ENCODE data around the gene DCST1.

Gene DCST1

DNA sequence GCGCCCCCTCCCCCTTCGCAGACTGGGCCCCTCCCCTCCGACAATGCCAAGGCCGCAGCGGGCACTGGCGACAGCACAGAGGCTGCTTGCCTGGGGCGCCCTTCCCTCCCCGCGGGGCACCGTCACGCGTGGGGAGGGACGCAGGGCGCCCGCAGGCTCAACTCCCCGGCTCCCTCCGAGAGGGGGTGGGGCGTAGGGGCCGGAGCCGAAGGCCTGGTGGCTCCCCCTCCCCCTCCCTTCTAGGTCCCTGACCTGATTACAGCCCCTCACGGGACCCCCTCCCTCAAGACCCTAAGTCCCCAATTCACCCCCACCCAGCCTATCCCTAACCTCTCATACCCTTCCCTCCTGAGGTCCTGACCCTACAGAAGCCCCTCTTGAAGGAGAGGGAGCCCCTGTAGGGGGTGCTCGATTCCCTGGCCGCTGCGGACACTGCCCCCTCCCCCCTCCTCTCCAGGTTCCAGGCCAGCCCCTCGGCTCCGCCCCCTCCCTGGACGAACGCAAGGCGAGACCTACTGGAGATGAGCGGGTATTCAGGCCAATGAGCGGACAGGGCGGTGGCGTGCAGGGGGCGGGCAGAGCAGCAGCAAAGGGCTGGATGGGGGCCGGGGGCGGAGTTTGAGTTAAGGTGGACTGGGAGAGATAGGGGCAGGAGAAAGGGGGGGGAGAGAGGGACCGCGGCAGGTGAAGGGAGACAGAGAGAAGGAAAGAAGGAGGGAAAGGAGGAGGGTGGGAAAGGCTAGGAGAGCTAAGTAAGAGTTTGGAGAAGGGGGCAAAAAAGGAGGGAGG is 31.8 kb upstream of the DCST1 start:
- DNase-seq (ENCODE audit: low read depth), result peak; percentile 96

DNA sequence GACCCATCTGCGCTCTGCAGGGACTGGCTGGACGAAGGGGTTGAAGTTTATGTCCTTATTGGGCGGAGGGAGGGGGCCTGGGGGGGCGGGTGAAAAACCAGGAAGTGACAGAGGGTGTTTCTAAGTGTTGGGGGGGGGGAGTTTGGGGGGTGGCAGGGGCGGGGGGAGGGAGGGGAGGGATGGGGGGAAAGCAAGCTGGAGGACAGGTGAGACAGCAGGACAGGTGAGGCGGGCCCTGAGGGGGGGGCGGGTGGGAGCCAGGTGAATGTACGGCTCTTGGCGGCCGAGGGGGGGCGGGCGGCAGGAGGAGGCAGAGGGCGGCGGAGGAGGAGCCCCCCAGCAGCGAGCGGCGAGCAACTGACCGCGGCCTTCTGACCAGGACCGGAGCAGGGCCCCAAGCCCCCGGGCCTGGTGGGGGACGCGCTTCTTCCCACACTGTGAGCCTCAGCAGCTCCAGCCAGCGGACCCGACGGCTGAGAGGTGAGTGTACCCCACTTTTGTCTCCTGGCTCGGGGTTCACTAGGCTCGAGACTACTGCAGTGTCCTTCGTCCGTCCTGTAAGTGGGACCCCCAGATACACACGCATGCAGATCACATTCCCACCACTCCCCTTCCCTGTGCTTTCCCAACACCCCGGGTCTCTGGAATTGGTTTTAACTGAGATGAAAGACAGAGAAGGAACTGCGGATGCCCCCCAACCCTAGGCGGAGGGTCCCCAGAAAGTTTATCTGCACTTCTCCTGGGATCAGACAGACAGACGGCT is 31.0 kb upstream of the DCST1 start, which contains the start of gene ZBTB7B:
TSS of gene ZBTB7B (plus strand) at position 339 of the 763 bp plus-strand sequence. CDS start 11,859 bp downstream, outside the sequence.
- DNase-seq (ENCODE audit: low read depth), result no peak

DNA sequence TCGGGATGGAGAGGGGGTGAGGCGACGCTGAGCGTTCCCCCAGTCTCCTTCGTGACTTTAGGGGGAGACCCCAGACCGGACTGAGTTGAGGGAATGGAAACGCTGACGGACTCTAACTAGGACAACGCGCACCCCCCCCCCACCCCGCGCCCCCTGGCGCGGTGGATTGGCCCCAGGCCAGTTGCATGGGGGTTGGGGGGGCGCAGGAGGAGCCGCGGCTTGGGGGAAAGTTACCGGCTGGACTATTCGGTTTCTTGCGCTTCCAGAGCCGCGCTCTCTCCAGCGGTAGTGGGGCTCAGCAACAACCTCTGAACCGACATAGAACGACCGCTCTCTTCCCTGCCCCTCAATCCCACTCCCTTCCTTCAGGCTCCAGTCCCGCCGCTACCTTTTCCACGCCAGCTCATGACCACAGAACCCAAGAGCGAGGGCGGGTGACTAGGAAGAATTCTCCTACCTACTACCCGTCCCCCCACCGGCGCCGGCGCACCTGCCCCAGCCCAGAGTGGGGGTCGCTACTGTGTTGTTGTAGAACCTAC is 30.3 kb upstream of the DCST1 start:
- no peak for DNase-seq (ENCODE audit: low read depth)

DNA sequence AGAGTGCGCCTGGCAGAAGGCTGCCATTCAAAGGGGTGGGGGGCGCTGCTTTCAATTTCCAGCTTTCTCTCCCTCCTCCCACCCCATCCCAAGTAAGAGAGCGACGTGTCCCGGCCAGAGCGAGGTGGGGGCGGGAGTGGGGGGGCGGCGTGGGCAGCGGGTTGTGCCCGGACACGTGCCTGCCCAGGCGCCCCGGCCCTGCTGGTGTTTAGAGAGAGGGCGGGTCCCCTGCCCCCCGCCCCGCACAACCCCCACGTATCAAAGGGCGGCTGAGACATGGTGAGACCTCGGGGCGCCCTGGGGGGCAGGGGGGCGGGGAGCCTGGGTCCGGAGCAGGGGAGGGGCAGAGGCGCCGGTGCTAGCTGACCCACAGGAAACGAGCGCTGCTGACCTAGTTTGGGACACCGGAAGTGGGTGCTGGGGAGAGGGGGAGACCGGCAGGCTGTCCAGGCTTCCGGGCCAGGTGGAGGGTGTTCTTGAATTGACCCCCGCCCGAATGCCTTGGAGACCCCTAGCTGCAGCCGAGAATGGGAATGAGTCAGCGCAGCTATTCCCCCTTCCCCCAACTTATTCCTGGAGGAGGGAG is 29.8 kb upstream of the DCST1 start:
- no peak for DNase-seq (ENCODE audit: low read depth)

- no peak for DNase-seq (ENCODE audit: low read depth)
Observed at GRCh38 chr1:155004352-155005075, 29.1 kb upstream of the DCST1 start.

DNA sequence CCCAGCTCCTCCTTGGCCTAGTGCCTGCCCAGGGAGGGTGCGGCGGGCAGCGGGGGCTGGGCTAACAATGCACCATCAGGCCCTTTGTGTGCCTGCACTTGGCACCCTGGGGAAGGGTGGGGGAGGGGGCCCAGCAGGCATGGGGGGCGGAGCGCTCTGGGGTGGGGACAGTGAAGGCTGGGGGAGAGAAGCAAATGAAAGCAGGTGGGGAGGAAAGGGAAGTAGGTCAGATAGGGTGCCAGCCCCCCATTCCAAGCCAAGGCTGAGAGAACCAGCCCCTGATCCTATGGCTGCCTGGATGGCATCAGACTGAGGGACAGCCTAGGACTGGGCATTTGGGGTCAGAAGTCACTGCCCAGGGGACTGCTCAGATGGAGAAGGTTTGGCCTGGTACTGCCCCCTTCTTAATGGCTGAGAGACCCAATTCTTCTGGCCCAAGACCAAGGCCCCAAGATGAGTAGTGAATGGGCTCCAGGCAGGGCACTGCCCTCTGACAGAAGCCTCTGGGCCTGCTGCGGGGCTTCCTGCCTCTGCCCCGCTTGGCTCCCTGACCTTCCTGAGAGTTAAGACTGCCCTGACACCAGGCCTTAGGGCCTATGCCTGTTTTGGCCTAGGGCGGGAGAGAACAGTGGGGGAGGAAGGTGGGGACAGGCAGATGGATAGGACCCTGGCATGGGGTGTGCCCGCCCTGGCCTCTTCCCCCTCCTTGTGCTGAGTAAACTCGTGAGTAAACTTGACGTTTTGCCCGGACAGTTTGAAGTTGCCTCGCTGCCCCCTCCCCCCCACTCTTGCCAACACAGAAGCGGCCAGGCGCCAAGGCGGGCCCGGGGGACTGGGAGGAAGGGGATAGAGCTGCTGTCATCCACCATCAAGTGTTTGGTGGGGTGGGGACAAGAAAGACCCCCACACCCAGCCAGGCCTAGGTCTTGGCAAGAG is 28.3 kb upstream of the DCST1 start:
- no peak for DNase-seq (ENCODE audit: low read depth)

- no peak for DNase-seq (ENCODE audit: low read depth)
Observed at GRCh38 chr1:155006601-155007101, 27.0 kb upstream of the DCST1 start.

DNA sequence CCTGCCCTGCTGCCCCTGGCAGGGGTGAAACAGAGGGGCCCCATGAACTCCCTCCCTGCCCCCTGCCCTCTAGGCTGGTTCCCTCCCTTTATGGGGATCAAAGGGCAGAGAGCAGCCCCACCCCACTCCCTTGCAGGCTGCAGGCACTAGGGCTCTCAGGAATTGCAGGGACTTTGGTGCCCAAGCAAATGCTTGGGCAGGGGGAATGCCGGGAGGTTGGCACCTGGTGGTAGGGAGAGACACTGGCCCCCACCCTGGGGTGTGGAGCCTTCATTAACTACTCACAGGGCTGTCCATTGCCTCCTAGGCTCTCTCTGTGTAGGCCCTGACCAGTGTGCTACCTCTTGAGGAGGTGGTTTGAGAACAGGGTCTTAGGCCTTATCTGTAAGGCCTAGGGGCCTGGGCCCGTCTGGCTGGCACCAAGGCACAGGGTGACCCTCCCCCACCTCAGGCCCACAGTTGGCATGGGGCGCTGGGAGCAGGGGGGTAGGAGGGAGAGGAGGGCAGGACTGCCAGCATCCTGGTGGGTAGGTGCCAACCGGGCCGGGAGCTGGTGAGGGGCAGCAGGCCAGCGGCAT is 26.3 kb upstream of the DCST1 start:
- no peak for DNase-seq (ENCODE audit: low read depth)

- DNase-seq (ENCODE audit: low read depth), result no peak
Observed at GRCh38 chr1:155008015-155008941, 25.3 kb upstream of the DCST1 start.

DNA sequence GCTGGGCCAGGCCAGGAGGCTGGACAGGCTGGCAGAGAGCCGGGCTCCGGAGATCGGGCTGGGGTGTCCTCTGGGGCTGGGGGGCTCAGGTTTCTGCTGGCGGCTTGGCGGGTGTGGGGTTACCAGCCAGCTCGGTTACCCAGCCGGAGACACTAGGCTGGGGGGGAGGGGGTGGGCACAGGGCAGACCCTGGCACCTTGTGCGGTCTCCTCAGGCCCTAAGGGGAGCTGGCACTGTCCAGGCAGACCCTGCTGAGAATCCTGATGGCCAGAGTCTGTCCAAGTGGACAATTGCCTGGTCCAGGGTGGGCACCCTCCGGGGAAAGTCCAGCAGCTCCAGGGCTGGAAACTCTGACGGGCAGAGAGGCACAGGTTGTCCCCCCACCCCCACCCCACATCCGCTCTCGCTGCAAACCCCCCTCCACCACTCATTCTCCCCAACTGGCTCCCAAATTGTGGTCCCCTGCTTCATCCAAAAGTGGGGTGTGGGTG is 24.4 kb upstream of the DCST1 start:
- DNase-seq (ENCODE audit: low read depth), result no peak

GRCh38 chr1:155009742-155010141 is 23.9 kb upstream of the DCST1 start:
- no peak for DNase-seq (ENCODE audit: low read depth)

- no peak for DNase-seq (ENCODE audit: low read depth)
Observed at GRCh38 chr1:155010211-155010918, 23.3 kb upstream of the DCST1 start.

DNA sequence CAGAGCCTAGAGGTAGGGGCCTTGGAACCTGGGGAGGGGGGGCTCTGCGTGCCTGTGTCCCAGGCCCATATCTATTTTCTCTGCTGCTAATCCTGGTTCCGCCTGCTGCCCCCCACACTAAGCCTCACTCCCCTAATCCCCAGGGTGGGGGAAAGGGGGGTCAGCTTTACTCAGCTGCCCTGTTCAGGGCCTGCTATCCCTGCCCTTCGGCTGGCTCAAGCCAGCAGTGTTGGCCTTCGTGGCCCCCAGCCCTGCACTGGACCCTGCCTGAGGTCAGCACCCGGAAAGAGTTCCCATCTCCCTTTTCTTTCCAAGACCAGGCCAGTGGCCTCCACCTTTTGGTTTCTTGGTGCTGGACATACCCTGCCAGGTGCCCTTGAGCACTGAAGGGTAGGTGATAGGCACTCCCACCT is 22.6 kb upstream of the DCST1 start:
- no peak for DNase-seq (ENCODE audit: low read depth)

DNA sequence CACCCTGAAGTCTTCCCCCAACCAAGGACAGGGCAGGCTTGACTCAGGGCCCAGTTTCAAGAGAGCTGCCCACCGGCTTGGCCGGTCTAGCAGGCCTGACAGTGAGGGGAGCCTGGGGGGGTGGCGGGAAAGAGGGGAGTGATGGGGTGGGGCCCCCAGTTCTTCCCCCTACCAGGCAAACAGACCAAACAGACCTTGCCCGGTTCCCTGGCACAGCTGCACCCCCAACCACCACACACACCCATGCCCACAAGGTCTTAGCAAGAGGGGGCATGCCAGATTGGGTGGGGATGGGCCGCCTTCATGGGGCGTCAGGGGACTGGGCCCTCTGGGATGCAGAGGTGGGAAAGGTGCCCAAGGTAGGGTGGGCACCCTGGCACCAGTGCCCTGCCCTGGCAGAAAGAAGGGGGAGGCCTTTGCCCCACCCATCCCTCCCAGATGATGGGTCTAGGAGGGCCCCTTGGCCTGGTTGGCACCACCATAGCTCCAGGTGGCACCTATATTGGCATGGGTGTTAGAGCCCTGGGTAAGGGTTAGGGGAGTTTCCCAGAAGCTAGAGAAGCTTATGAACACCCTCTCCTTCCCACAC is 22.1 kb upstream of the DCST1 start:
- DNase-seq (ENCODE audit: low read depth), result no peak

- no peak for DNase-seq (ENCODE audit: low read depth)
Observed at GRCh38 chr1:155012026-155012546, 21.5 kb upstream of the DCST1 start.

- DNase-seq (ENCODE audit: low read depth), result no peak
Observed at GRCh38 chr1:155012776-155013602, 20.6 kb upstream of the DCST1 start.

GRCh38 chr1:155013632-155014031 is 20.0 kb upstream of the DCST1 start:
- no peak for DNase-seq (ENCODE audit: low read depth)

Measured in stimulated activated CD8-positive, alpha-beta memory T cell treated with anti-CD3 and anti-CD28 coated beads, Interleukin-12 subunit alpha, Interleukin-12 subunit beta, amount 100 ng/mL, for 4 hours (primary cell).